RWPE2 (cell line): ENCODE data around the gene MAP3K4.
A peak's percentile ranks its signal among the peaks of the same experiment; 100 is the strongest.

Experiments used
- ATAC-seq: fragments of 200-7000 bp; cut with Tn5 transposase; 3 replicates; pipeline ENCODE4 v1.9.1; 2021; ENCODE audit warnings: low read depth
- DNase-seq: peaks from one replicate; pipeline ENCODE4 v3.0.0-alpha.2; 2020; ENCODE audit warnings: low spot score
- H3K27ac ChIP-seq: fragments of 450-650 bp; 2 replicates; pipeline ENCODE4 v1.5.1; 2017; ENCODE audit warnings: mild to moderate bottlenecking; ENCODE audit not compliant: poor library complexity, severe bottlenecking
- H3K27me3 ChIP-seq: fragments of 250-450 bp; sonication (Bioruptor Pico); 2 replicates; pipeline ENCODE4 v1.5.1; 2021; ENCODE audit warnings: mild to moderate bottlenecking, moderate library complexity; ENCODE audit not compliant: insufficient read depth, poor library complexity, severe bottlenecking
- H3K36me3 ChIP-seq: fragments of 250-450 bp; sonication (Bioruptor Pico); 2 replicates; pipeline ENCODE4 v1.5.1; 2020; ENCODE audit warnings: low read depth, mild to moderate bottlenecking, moderate library complexity
- H3K4me1 ChIP-seq: fragments of 250-450 bp; sonication (Bioruptor Pico); 2 replicates; pipeline ENCODE4 v1.5.1; 2021; ENCODE audit warnings: mild to moderate bottlenecking, moderate library complexity; ENCODE audit not compliant: insufficient read depth, poor library complexity, severe bottlenecking
- H3K4me3 ChIP-seq: fragments of 250-450 bp; sonication (Bioruptor Pico); 2 replicates; pipeline ENCODE4 v1.5.1; 2021; ENCODE audit warnings: mild to moderate bottlenecking, moderate library complexity; ENCODE audit not compliant: severe bottlenecking
- H3K9me3 ChIP-seq: fragments of 250-450 bp; sonication (Bioruptor Pico); 2 replicates; pipeline ENCODE4 v1.5.1; 2021; ENCODE audit warnings: mild to moderate bottlenecking, moderate library complexity; ENCODE audit not compliant: severe bottlenecking
- TF ChIP-seq, protein P1 (sequence below): fragments of 450-650 bp; IDR thresholded peaks from one replicate; pipeline ENCODE4 v1.5.1; 2017; ENCODE audit warnings: mild to moderate bottlenecking, moderate library complexity; ENCODE audit not compliant: poor library complexity, severe bottlenecking

Gene MAP3K4

DNA sequence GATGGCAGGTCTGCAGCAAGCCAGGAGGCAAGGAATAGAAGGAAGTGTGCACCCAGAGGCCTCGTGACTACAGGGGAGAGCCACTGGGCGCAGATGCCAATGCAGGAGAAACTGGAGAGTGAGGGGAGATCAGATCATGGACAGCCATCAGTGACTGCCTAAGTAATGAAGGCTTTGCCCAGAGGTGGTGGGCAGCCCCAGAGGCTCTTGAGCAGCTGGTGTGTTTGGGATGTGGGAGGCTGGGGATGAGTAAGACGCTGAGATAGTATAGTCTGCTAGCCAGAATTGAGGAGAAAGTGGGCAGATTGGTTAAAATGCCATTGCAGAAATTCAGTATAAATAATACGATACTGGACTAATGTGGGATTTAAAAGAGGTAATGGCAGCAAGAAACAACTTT, 111.9 kb downstream of the MAP3K4 start:
- peaks cover 8% of the 10 kb centered on the region for H3K4me1 ChIP-seq
- no peak overlapping the region for H3K4me3 ChIP-seq
- peaks cover 88% of the 10 kb centered on the region for H3K36me3 ChIP-seq
- DNase-seq (no peak), ATAC-seq (no peak)
- TF ChIP-seq, protein P1, sequence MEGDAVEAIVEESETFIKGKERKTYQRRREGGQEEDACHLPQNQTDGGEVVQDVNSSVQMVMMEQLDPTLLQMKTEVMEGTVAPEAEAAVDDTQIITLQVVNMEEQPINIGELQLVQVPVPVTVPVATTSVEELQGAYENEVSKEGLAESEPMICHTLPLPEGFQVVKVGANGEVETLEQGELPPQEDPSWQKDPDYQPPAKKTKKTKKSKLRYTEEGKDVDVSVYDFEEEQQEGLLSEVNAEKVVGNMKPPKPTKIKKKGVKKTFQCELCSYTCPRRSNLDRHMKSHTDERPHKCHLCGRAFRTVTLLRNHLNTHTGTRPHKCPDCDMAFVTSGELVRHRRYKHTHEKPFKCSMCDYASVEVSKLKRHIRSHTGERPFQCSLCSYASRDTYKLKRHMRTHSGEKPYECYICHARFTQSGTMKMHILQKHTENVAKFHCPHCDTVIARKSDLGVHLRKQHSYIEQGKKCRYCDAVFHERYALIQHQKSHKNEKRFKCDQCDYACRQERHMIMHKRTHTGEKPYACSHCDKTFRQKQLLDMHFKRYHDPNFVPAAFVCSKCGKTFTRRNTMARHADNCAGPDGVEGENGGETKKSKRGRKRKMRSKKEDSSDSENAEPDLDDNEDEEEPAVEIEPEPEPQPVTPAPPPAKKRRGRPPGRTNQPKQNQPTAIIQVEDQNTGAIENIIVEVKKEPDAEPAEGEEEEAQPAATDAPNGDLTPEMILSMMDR: no peak
- no peak overlapping the region for H3K27ac ChIP-seq
- H3K9me3 ChIP-seq: no peaks in the 10 kb centered on the region
- H3K27me3 ChIP-seq: no peaks in the 10 kb centered on the region

DNA sequence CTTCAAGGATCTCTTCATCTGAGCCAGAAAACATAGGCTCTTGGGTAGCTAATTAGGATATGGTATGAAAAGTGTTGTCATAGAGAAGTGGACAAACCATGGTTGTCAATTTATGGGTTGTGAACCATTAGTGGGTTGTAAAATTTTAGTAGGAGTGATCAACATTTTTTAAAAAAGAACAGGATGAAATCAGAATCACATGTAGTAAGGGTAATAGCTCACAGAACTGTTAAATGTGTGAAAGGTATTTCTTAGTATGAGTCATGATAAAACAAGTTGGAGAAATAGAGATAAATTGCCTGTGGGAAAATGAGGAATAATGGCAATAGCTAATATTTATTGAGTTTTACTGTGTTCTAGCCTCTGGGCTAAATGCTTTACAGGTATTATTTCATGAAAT, 113.4 kb downstream of the MAP3K4 start:
- Histone ChIP-seq H3K27me3 (no peaks in the 10 kb centered on the region), H3K4me3 (no peak overlapping the region), H3K9me3 (no peaks in the 10 kb centered on the region), H3K27ac (peak overlapping the region; percentile 31), H3K4me1 (peaks cover 8% of the 10 kb centered on the region), H3K36me3 (peaks cover 88% of the 10 kb centered on the region)
- TF ChIP-seq, protein P1: no peak
- ATAC-seq (peak; percentile 44; the same call in 1 of the 3 replicates), DNase-seq (no peak)

DNA sequence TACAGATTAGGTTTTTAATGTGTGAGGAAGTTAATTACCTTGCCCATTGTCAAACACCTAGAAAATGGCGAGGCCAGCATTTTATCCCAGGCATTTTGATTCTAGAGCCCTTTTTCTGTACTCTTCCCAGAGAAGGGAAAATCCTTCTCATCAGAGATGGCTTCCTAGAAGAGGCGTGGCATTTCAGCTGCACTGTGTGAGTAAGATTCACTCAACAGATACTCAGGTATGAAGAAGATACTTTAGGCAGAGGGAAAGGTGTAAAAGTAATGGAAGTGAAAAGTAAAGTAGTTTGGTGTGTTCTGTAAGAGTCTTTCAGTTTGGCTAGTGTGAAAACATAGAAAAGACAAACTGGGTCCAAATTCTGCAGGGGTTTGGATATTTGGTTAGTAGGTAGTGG, 113.8 kb downstream of the MAP3K4 start:
- no peaks in the 10 kb centered on the region for H3K27me3 ChIP-seq
- peaks cover 8% of the 10 kb centered on the region for H3K4me1 ChIP-seq
- H3K9me3 ChIP-seq: no peaks in the 10 kb centered on the region
- ATAC-seq (peak; percentile 58; the same call in 1 of the 3 replicates), DNase-seq (no peak)
- peak overlapping the region; percentile 31 for H3K27ac ChIP-seq
- TF ChIP-seq, protein P1: no peak
- H3K4me3 ChIP-seq: no peak overlapping the region
- peaks cover 89% of the 10 kb centered on the region for H3K36me3 ChIP-seq

DNA sequence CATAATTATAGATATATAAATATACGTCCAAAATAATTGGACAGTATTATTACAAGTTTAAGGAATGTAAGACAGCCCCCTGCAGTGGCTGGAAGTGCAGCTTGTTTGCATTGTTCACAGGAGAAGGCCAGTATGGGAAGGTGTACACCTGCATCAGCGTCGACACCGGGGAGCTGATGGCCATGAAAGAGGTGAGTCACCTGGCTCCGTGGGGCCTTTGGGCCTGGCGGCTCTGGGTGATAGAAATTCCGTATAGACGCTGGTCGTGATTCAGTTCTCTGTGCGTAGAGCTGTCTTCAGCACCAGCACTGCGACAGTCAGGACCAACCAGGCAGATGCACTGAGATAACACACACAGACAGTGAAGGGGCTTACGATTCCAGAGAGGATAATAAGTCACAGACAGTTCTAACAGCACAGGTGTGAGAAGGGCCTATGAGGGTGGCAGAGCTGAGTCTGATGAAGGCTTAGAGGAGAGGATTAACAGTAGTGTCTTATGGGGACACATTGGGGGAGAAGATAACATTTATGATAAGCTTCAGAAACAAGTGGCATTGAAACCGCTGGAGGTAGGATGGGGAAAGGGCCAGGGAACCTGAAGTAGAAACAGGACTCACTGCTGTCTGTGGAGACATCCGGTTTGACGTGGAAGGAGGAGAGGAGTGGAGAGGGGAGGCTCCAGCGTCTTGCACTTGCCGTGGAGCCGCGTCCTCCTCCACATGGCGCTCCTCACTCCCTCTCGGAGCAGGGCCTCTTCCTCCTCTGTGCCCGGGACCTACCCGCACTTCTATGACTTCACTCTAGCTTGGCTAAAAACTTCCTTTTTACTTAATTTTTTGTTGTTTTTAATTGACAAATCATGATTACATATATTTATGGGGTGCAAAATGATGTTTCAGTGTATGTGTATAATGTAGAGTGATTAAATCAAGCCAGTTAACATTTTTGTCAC, 116.5 kb downstream of the MAP3K4 start:
- DNase-seq: no peak
- no peak for ATAC-seq
- no peaks in the 10 kb centered on the region for H3K9me3 ChIP-seq
- peaks cover 8% of the 10 kb centered on the region for H3K4me1 ChIP-seq
- H3K4me3 ChIP-seq: no peak overlapping the region
- H3K36me3 ChIP-seq: peaks cover 90% of the 10 kb centered on the region
- no peak overlapping the region for H3K27ac ChIP-seq
- no peaks in the 10 kb centered on the region for H3K27me3 ChIP-seq
- TF ChIP-seq, protein P1: no peak

DNA sequence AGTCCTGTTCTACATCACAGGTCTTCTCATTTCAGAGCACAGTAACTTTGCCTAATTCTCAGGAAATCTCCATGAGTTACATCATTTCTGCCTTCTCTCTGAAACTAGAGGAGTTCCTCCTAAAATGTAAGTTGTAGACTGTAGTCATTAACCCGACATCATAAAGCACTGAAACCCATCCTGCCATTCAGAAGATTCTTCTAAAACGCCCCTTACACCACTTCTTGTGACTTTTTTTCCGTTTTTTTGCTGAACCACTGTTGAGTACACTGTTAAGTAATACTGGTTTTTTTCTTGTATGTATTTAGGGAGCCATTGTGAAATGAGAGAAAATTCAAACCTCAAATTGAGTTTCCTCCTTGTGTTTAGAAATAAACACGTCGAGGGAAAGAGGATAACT, 117.3 kb downstream of the MAP3K4 start:
- no peak overlapping the region for H3K27ac ChIP-seq
- H3K4me3 ChIP-seq: no peak overlapping the region
- no peak for ATAC-seq
- no peak for DNase-seq
- H3K9me3 ChIP-seq: no peaks in the 10 kb centered on the region
- H3K4me1 ChIP-seq: peaks cover 8% of the 10 kb centered on the region
- TF ChIP-seq, protein P1: no peak
- peaks cover 88% of the 10 kb centered on the region for H3K36me3 ChIP-seq
- H3K27me3 ChIP-seq: no peaks in the 10 kb centered on the region
